Dendritic cell treated with granulocyte-macrophage colony-stimulating factor and Interleukin-4, amounts not matched to agents 40 ng/mL and 50 ng/mL, for 4 days (primary cell): ENCODE data around the gene GPRIN1.

Experiments used
- H3K27ac Mint-ChIP-seq: one replicate; pipeline ENCODE4 v1.8.0; 2022; ENCODE audit warnings: mild to moderate bottlenecking, mixed read lengths
- H3K27me3 Mint-ChIP-seq: one replicate; pipeline ENCODE4 v1.8.0; 2022; ENCODE audit warnings: mild to moderate bottlenecking, mixed read lengths
- H3K36me3 Mint-ChIP-seq: one replicate; pipeline ENCODE4 v1.8.0; 2022; ENCODE audit warnings: low read depth, mixed read lengths
- H3K4me1 Mint-ChIP-seq: one replicate; pipeline ENCODE4 v1.8.0; 2022; ENCODE audit warnings: low read depth, mixed read lengths
- H3K4me3 Mint-ChIP-seq: one replicate; pipeline ENCODE4 v1.8.0; 2022; ENCODE audit warnings: mild to moderate bottlenecking, moderate library complexity, mixed read lengths
- H3K9me3 Mint-ChIP-seq: one replicate; pipeline ENCODE4 v1.8.0; 2022; ENCODE audit warnings: mixed read lengths
- intact Hi-C: fragments of 100-400 bp; cut with micrococcal nuclease; formaldehyde crosslinking; loops from one replicate; pipeline ENCODE4 v1.15.0; 2022

The GPRIN1 gene

DNA sequence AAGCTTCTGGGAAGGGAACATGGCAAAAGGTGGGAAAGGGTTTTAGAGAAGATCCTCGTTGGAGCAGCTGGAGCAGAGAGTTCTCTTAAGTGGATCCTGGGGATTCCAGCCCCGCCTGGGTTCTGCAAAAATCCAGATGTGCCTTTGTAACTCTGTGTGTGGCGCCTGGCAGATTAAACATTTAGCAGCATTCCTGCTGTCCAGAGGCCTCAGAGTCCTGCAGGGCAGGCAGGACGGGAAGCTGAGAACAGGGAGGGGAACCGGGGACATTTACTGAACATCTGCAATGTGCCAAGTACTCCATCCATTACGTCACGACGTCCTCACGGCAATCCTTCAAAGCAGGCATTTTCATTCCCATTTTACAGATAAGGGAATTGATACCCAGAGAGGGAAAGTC lies 26.5 kb upstream of the GPRIN1 start:
- Mint-ChIP-seq H3K9me3 (no peaks in the 10 kb centered on the region), H3K4me1 (no peaks in the 10 kb centered on the region), H3K36me3 (no peaks in the 10 kb centered on the region), H3K27me3 (peaks cover 61% of the 10 kb centered on the region), H3K27ac (no peak overlapping the region), H3K4me3 (no peak overlapping the region)
- intact Hi-C loops: no loop called here

DNA sequence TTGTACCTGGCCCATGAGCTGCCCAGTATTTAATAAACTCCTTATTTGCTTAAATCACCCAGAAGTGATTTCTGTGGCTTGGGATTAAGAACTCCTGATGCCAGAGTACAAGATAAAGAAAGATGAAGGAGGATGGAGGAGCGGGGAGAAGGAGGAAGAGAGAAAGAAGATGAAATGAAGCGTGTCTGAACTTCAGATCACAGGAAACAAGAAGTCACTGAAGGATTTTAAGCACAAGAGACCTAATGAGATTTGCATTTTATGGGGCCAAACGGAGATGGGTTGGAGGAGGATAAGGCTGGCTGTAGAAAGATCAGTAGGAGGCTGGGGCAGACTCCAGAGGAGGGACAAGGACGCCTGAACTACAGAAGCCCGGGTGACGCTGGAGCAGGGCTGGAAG lies 23.6 kb upstream of the GPRIN1 start:
- Mint-ChIP-seq H3K4me1 (no peaks in the 10 kb centered on the region), H3K4me3 (no peak overlapping the region), H3K27ac (no peak overlapping the region), H3K27me3 (peaks cover 83% of the 10 kb centered on the region), H3K36me3 (no peaks in the 10 kb centered on the region), H3K9me3 (no peaks in the 10 kb centered on the region)
- intact Hi-C loops: no loop called here

DNA sequence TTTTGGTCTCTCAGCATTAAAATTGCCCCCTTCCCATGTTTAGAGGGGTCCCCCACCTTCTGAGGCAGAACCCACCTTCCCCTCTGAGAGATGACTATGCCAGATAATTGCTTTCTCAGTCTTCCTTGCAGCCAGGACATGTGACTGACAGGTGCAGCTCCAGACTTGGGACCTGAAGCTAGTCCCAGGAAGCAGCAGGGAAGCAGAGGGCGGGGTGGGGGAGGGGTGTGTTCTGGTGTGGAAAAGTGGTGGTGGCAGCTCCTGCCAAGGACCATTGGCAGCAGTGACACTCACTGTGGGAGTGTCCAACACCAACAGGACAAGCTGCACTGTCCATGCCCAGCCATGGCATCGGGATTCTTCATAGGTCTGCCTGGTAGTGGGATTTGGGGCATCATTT lies 22.8 kb upstream of the GPRIN1 start:
- intact Hi-C loops: no loop called here
- H3K27me3 Mint-ChIP-seq: peaks cover 87% of the 10 kb centered on the region
- H3K9me3 Mint-ChIP-seq: no peaks in the 10 kb centered on the region
- H3K27ac Mint-ChIP-seq: no peak overlapping the region
- no peak overlapping the region for H3K4me3 Mint-ChIP-seq
- no peaks in the 10 kb centered on the region for H3K4me1 Mint-ChIP-seq
- no peaks in the 10 kb centered on the region for H3K36me3 Mint-ChIP-seq

DNA sequence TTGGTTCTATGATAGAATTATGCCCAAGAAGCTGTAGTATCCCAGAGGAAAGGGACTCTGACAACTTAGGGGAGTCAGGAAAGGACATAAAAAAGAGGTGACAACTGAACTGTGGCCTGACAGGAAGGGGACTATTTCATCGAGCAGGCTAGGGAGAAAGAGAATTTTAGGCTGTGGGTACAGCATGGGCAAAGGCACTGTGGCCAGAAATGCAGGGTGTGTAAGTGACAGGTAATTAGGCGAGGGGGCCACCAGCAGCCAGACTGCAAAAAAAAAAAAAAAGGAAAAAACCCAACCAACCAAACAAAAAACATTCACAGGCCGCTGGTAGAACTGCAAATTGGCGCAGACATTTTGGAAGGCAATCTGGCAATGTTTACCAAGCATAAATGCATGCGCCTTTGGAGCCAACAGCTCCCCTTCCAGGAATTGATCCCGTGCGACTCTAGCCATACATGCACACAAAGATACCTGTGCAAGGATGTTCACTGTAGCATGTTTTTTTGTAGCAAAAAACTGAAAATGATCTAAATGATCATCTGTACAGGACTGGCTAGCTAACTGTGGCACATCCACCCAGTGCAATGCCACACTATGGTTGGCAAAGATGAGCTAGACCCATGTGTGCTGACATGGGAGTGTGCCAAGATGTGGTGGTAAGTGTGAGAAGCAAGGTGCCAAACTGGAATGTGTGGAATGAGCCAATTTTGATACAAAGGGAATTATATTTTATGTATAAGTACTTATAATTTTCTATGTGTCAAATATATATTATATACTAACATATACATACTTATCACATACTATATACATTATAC lies 21.6 kb upstream of the GPRIN1 start:
- no peak overlapping the region for H3K27ac Mint-ChIP-seq
- intact Hi-C loops: no loop called here
- no peaks in the 10 kb centered on the region for H3K4me1 Mint-ChIP-seq
- peaks cover 88% of the 10 kb centered on the region for H3K27me3 Mint-ChIP-seq
- H3K4me3 Mint-ChIP-seq: no peak overlapping the region
- H3K36me3 Mint-ChIP-seq: no peaks in the 10 kb centered on the region
- no peaks in the 10 kb centered on the region for H3K9me3 Mint-ChIP-seq

DNA sequence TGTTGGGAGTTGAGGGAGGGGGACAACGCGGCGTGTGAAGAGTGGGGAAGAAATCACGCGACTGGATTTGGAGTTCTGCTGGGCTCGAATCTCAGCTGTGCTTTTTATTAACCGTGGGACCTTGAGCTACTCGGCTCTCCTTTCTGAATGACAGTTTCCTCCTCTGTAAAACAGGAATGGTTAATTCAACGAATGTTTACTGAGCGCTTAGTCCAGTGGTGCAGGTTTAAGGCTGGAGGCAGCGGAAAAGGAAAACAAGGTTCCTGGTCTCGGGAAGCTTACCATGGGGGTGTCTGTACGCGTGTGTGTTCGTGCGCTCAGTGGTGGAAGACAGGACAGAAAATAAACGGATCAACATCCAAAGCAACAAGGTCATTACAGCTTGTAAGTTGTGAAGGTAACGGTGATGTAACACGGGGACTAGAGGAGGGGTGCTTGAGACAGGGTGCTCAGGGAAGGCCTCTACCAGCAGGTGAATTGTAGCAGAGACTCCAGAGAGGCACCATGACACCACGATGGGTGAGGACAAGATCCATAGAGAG lies 20.8 kb upstream of the GPRIN1 start:
- Mint-ChIP-seq H3K9me3 (no peaks in the 10 kb centered on the region), H3K27ac (no peak overlapping the region), H3K27me3 (peaks cover 91% of the 10 kb centered on the region), H3K36me3 (no peaks in the 10 kb centered on the region), H3K4me1 (no peaks in the 10 kb centered on the region), H3K4me3 (no peak overlapping the region)
- intact Hi-C loops: no loop called here

DNA sequence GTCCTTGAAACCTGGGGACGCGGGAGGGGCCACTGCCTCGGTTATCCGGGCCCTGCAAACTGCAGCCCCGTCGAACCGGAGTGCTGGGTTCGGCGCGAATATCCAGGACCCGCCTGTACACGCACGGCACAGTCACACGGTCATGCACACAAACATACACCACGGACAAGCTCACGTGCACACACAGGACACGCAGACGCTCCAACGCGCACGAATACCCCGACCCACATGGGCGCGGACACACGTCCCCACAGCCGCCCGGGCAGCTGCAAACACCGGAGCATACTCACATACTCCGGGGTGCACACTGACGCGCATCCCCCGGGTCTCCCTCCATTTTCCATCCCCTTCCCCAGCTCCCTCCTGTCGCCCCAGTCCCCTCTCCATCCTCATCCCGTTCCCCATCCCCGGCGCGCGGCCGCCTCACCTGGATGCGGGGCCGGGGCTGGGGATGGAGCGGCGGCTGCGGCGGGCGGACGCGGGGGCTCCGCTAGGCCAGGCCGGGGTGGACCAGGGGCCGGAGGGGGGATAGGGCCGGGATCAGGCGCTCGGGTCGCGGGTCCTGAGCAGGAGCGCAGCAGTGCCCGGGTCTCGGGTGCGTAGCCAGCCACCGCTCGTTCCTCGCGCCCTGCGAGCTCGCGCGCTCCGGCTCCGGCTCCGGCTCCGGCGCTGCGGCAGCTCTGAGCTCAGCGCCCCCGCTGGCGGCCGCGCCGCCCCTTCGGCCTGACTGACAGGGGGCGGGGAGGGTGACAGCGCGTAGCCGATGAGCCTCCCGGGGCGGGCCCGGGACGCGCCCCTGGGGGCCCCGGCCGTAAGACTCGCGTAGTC lies 20.1 kb upstream of the GPRIN1 start, which contains the start of the genes EIF4E1B and SNCB:
EIF4E1B (plus strand) TSS at position 823 of the 828 bp plus-strand sequence. CDS start 12,113 bp downstream, outside the sequence.
SNCB (minus strand) TSS at position 682 of the 828 bp plus-strand sequence. CDS start 880 bp downstream, outside the sequence.
- no peak within 1 kb of the TSS for H3K4me3 Mint-ChIP-seq
- H3K27me3 Mint-ChIP-seq: peaks cover 86% of the 10 kb centered on the region
- no peaks in the 10 kb centered on the region for H3K9me3 Mint-ChIP-seq
- intact Hi-C loops: no loop called here
- H3K27ac Mint-ChIP-seq: no peak within 1 kb of the TSS
- H3K36me3 Mint-ChIP-seq: no peaks in the 10 kb centered on the region
- no peaks in the 10 kb centered on the region for H3K4me1 Mint-ChIP-seq

DNA sequence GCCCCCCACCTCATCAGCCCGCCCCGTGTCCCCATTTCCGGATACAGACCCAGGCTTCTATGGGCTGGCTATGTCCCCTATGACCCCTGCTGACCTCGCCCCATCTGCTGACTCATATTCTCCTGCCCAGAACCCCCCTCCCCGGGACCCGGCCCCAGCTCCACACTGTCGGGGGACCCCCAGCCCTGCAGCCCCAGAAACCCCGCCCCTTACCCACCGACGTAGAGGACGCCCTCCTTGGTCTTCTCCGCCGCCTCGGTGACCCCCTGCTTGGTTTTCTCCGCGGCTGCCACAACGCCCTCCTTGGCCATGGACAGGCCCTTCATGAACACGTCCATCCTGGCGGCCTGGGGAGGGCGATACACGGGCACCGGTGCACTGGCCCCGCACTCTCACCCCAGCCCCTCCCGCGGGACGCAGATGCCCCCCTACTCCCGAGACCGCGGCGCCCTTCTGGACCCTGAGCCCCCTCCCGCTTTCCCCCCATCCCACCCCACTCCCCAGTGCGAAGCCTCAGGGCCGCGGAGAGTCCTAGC lies 19.4 kb upstream of the GPRIN1 start:
- H3K27ac Mint-ChIP-seq: no peak overlapping the region
- H3K9me3 Mint-ChIP-seq: no peaks in the 10 kb centered on the region
- no peaks in the 10 kb centered on the region for H3K36me3 Mint-ChIP-seq
- no peaks in the 10 kb centered on the region for H3K4me1 Mint-ChIP-seq
- intact Hi-C loops: no loop called here
- H3K4me3 Mint-ChIP-seq: no peak overlapping the region
- H3K27me3 Mint-ChIP-seq: peaks cover 86% of the 10 kb centered on the region

DNA sequence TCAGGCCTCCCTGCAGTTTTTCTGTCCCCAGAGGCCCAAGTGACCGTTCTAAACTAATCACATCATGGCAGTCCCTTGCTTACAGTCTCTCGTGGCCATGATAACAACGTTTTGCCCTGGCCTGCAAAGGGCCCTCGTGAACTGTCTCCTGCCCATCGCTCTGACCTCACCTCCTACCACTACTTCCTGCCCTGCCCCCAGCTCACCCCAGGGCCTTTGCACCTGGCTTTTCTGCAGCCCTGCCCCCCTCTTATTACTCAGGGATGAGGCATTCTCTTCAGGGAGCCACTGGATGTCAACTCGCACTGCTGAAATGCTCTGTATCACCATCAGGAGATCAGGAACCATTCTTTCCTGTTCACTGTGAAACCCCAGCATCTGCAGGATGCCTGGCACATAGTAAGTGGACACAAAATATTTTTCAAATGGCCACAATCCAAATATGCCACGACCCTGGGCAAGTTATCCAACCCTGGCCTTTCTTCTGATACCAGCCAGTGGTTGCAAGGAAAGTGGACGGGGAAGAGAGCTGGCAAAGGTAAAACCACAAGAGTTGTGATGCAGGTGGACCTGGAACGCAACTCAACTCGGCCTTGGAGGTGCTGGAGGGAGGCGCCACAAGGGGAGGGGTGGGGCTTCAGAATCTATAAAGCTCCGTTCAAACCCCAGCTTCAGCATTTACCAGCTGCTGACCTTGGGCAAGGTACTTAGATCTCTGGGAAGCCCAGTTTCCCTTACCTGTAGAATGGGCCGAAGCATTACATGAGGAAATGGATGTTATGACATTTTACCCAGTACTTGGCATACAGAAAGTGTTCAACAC lies 18.7 kb upstream of the GPRIN1 start:
- Mint-ChIP-seq H3K36me3 (no peaks in the 10 kb centered on the region), H3K4me3 (no peak overlapping the region), H3K4me1 (no peaks in the 10 kb centered on the region), H3K9me3 (no peaks in the 10 kb centered on the region), H3K27ac (no peak overlapping the region), H3K27me3 (peaks cover 84% of the 10 kb centered on the region)
- intact Hi-C loops: no loop called here

DNA sequence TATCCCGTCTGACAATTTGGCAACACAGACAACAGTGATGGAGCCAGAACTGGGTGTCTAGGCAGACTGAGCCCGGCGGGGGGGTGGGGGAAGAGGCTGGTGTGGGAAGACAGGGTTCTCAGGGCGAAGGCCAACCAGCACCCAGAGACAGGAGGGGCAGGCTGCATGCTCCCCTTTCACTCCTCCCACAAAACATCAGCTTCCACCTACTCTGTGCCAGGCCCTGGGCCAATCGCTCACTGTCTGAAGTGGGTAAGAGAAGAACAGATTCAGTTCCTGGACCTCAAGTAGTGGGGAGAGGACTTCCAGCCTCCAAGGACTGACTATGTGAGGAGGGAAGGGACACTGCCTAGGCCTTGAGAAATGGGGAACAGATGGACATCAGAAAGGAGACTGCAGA lies 17.6 kb upstream of the GPRIN1 start:
- intact Hi-C loops: no loop called here
- no peak overlapping the region for H3K27ac Mint-ChIP-seq
- H3K4me1 Mint-ChIP-seq: no peaks in the 10 kb centered on the region
- H3K9me3 Mint-ChIP-seq: no peaks in the 10 kb centered on the region
- no peak overlapping the region for H3K4me3 Mint-ChIP-seq
- H3K27me3 Mint-ChIP-seq: peaks cover 82% of the 10 kb centered on the region
- H3K36me3 Mint-ChIP-seq: no peaks in the 10 kb centered on the region

DNA sequence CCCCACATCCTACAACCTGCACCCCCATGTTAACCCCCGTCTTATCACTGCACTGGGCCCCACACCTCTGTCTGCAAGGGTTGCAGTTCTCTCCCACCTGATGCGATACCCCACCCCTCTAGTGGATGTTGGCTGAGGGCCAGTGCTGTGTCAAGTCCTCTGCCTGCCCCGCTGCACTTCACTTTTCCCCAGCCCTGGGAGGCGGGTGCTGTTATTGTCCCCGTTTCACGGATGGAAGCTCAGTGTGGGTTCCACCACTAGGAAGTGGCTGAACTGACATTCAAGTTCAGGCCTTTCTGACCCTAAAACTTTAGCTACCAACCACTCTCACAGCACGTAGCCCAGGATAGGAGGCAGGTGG lies 16.9 kb upstream of the GPRIN1 start:
- intact Hi-C loops: no loop called here
- Mint-ChIP-seq H3K27me3 (peaks cover 83% of the 10 kb centered on the region), H3K9me3 (no peaks in the 10 kb centered on the region), H3K4me3 (no peak overlapping the region), H3K36me3 (no peaks in the 10 kb centered on the region), H3K27ac (no peak overlapping the region), H3K4me1 (no peaks in the 10 kb centered on the region)

DNA sequence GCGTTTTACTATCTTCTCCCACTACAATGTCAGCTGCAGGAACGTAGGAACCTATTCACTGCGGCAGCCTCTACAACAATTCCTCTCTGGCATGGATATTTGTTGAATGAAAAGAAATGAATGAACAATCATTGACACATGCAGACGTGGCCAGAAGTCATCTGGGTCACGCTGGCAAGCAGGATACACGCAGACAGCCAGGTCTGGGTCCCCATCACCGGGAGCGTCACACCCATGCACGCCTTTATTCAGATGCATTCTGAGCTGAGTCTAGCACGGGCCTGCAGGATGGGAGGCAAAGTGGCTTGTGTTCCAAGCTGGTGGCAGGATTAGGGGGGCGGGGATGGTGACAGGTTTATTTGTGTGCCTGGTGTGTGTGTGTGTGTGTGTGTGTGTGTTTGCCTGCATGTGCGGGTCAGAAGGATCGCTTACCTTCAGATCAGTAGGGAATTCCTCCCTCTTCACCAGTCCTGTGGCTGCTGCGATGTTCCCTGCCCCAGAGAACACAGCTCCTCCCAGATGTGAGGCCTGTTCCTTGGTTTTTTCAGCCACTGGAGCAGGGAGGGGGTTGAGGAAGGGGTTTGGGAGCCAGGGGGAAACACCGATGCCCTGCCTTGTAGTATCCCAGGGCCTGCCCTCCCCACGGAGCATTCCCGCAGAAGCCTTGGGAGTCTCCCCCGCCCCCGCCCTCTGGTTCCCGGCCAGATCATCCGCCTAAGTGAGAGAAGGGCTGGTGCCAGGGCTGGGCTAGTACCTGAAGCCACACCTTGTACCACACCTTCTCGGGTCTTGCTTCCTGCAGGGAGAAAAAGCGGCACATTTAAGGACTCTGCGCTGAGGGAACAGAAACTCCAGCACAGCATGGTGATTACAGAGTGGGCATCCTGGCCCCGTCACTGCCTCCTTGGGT lies 16.3 kb upstream of the GPRIN1 start:
- H3K27ac Mint-ChIP-seq: no peak overlapping the region
- intact Hi-C loops: no loop called here
- no peaks in the 10 kb centered on the region for H3K4me1 Mint-ChIP-seq
- peaks cover 83% of the 10 kb centered on the region for H3K27me3 Mint-ChIP-seq
- H3K4me3 Mint-ChIP-seq: no peak overlapping the region
- H3K36me3 Mint-ChIP-seq: no peaks in the 10 kb centered on the region
- no peaks in the 10 kb centered on the region for H3K9me3 Mint-ChIP-seq

DNA sequence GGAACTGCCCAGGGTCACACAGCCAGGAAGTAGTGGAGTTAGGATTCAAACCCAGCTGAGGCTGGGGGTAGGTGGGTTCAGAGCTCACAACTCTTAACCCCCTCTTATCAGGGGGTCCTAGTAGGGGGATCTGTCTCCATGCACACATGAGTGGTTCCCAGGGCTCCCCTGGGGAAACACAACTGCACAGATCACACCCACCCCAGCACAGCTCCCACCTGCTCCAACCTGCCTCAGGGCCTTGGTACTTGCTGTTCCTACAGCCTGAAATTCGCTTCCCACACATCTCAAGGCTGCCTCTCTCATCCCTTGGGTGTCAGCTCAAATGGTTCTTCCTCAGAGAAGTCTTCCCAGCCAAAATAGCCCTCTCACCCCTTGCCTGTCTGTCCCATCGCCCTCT lies 15.6 kb upstream of the GPRIN1 start:
- intact Hi-C loops: no loop called here
- Mint-ChIP-seq H3K4me3 (no peak overlapping the region), H3K9me3 (no peaks in the 10 kb centered on the region), H3K4me1 (peaks cover 3% of the 10 kb centered on the region), H3K27me3 (peaks cover 83% of the 10 kb centered on the region), H3K27ac (no peak overlapping the region), H3K36me3 (no peaks in the 10 kb centered on the region)

DNA sequence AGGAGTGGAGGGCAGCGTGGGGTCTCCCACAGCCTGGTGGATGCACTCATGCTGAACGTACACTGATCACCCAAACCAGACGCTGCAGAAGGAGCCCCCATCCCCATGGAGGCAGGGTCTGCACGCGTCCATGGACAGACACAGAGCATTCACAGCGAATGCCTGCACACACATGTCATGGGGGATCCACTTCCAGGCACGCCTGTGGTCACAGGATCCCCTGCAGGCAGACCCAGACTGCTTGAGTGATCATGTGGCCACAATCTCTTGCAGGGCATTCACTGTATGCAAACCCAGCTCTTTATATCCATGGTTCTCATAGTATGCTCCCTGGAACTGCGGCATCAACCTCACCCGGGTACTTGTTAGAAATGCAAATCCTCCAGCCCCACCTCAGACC lies 15.0 kb upstream of the GPRIN1 start:
- Mint-ChIP-seq H3K27ac (no peak overlapping the region), H3K36me3 (no peaks in the 10 kb centered on the region), H3K9me3 (no peaks in the 10 kb centered on the region), H3K4me3 (no peak overlapping the region), H3K27me3 (peaks cover 86% of the 10 kb centered on the region), H3K4me1 (peaks cover 9% of the 10 kb centered on the region)
- intact Hi-C loops: no loop called here
